ENCODE measurements around the gene ITGB2. TPM values are rescaled to one million over a fixed set of nuclear protein-coding genes. Genes with fewer than 3 reads are reported as not detected.

Gene ITGB2
- total RNA-seq, 1 experiment from 2014 or later: 6.0 TPM

- intact Hi-C loops (cut with micrococcal nuclease; ENCODE audit: unreplicated experiment): no loop called here
- no peaks in the 10 kb centered on the region; the same call in 1 of the 2 replicates for H4K20me1 ChIP-seq (ENCODE audit: insufficient read depth)
- H3K27me3 ChIP-seq (ENCODE audit: insufficient read depth, low read depth): no peaks in the 10 kb centered on the region
- no peak for TF ChIP-seq CTCF (conservative IDR thresholded peaks at IDR 0.05)
- no peak for TF ChIP-seq EZH2 (IDR thresholded peaks at IDR 0.05; ENCODE audit: low read depth)
- POLR2A ChIA-PET (ENCODE audit: unreplicated experiment): no interaction called here
- no TSS peak for BruUV-seq (replicated peaks)
- H2AFZ ChIP-seq: no peak overlapping the region
- H3K27ac ChIP-seq: no peak overlapping the region
- no peaks in the 10 kb centered on the region for H3K79me2 ChIP-seq (ENCODE audit: low read depth)
- no peaks in the 10 kb centered on the region for H3K9me2 ChIP-seq (ENCODE audit: insufficient read depth)
- CTCF ChIA-PET: no interaction called here
- no peak for DNase-seq
- no peak overlapping the region for H3K4me3 ChIP-seq
- no peaks in the 10 kb centered on the region for H3K36me3 ChIP-seq (ENCODE audit: low read depth)
- no peak overlapping the region for H3K4me2 ChIP-seq
- peaks cover 9% of the 10 kb centered on the region; the same call in 1 of the 2 replicates for H3F3A ChIP-seq (ENCODE audit: insufficient read depth, low read depth)
- no peaks in the 10 kb centered on the region for H3K9me3 ChIP-seq (ENCODE audit: insufficient read depth, low read depth)
- H3K4me1 ChIP-seq (replicated peaks; ENCODE audit: insufficient read depth): no peaks in the 10 kb centered on the region; the same call in 1 of the 2 replicates
Observed at GRCh38 chr21:44840771-44841170, 79.9 kb downstream of the ITGB2 start.

GRCh38 chr21:44838951-44839350 lies 81.7 kb downstream of the ITGB2 start:
- BruUV-seq (replicated peaks): no TSS peak
- intact Hi-C loops (cut with micrococcal nuclease; ENCODE audit: unreplicated experiment): no loop called here

GRCh38 chr21:44838039-44838895 lies 82.4 kb downstream of the ITGB2 start:
- H3K27ac ChIP-seq: no peak overlapping the region
- no peaks in the 10 kb centered on the region; the same call in 1 of the 2 replicates for H3K4me1 ChIP-seq (replicated peaks; ENCODE audit: insufficient read depth)
- no peaks in the 10 kb centered on the region for H3F3A ChIP-seq (ENCODE audit: insufficient read depth, low read depth)
- H3K4me3 ChIP-seq: no peak overlapping the region
- H3K79me2 ChIP-seq (ENCODE audit: low read depth): no peaks in the 10 kb centered on the region
- no peaks in the 10 kb centered on the region for H3K9me3 ChIP-seq (ENCODE audit: insufficient read depth, low read depth)
- CTCF ChIA-PET: no interaction called here
- TF ChIP-seq CTCF (conservative IDR thresholded peaks at IDR 0.05) (no peak), EZH2 (IDR thresholded peaks at IDR 0.05; ENCODE audit: low read depth) (no peak)
- no peaks in the 10 kb centered on the region for H3K9me2 ChIP-seq (ENCODE audit: insufficient read depth)
- BruUV-seq (replicated peaks): no TSS peak
- H4K20me1 ChIP-seq (ENCODE audit: insufficient read depth): no peaks in the 10 kb centered on the region; the same call in 1 of the 2 replicates
- no peak overlapping the region for H3K4me2 ChIP-seq
- H3K36me3 ChIP-seq (ENCODE audit: low read depth): no peaks in the 10 kb centered on the region
- no peak overlapping the region for H2AFZ ChIP-seq
- POLR2A ChIA-PET (ENCODE audit: unreplicated experiment): no interaction called here
- intact Hi-C loops (cut with micrococcal nuclease; ENCODE audit: unreplicated experiment): no loop called here
- H3K27me3 ChIP-seq (ENCODE audit: insufficient read depth, low read depth): no peaks in the 10 kb centered on the region
- DNase-seq: no peak

More at GRCh38 chr21:44838951-44839350, 81.7 kb downstream of the ITGB2 start:
- no peak for DNase-seq
- H3K4me3 ChIP-seq: no peak overlapping the region
- H3K4me2 ChIP-seq: no peak overlapping the region
- H3K27me3 ChIP-seq (ENCODE audit: insufficient read depth, low read depth): no peaks in the 10 kb centered on the region
- H4K20me1 ChIP-seq (ENCODE audit: insufficient read depth): no peaks in the 10 kb centered on the region; the same call in 1 of the 2 replicates
- no peaks in the 10 kb centered on the region for H3K9me3 ChIP-seq (ENCODE audit: insufficient read depth, low read depth)
- no peak overlapping the region for H2AFZ ChIP-seq
- H3K4me1 ChIP-seq (replicated peaks; ENCODE audit: insufficient read depth): no peaks in the 10 kb centered on the region; the same call in 1 of the 2 replicates
- no peaks in the 10 kb centered on the region for H3K36me3 ChIP-seq (ENCODE audit: low read depth)
- TF ChIP-seq CTCF (conservative IDR thresholded peaks at IDR 0.05) (no peak), EZH2 (IDR thresholded peaks at IDR 0.05; ENCODE audit: low read depth) (no peak)
- no peaks in the 10 kb centered on the region for H3K9me2 ChIP-seq (ENCODE audit: insufficient read depth)
- H3F3A ChIP-seq (ENCODE audit: insufficient read depth, low read depth): no peaks in the 10 kb centered on the region
- CTCF ChIA-PET: no interaction called here
- POLR2A ChIA-PET (ENCODE audit: unreplicated experiment): no interaction called here
- H3K27ac ChIP-seq: no peak overlapping the region
- no peaks in the 10 kb centered on the region for H3K79me2 ChIP-seq (ENCODE audit: low read depth)
